ENCODE results near the gene FMR1NB. TPM values are rescaled to one million over a fixed set of nuclear protein-coding genes. Genes with fewer than 3 reads are reported as not detected.

The FMR1NB gene
- total and polyA plus RNA-seq, 2 of the 4 experiments (the other 2 are of a cell fraction) = not detected

- no peak overlapping the region for H4K91ac ChIP-seq (ENCODE audit: insufficient read depth, low read depth, low read length)
- H2AK5ac ChIP-seq (ENCODE audit: low read depth, low read length) = no peak overlapping the region
- no peak overlapping the region for H2BK5ac ChIP-seq (ENCODE audit: low read depth, low read length, poor library complexity, severe bottlenecking)
- no TSS peak for BruUV-seq (replicated peaks)
- H3K36me3 ChIP-seq (ENCODE audit: control insufficient read depth, insufficient read depth, low read length) = no peaks in the 10 kb centered on the region
- H3K4me3 ChIP-seq (ENCODE audit: insufficient read depth, low read depth, low read length) = no peak overlapping the region
- no peak overlapping the region for H3K4me2 ChIP-seq (ENCODE audit: low read depth, low read length)
- H4K20me1 ChIP-seq (ENCODE audit: insufficient read depth, low read length) = no peaks in the 10 kb centered on the region
- no peak overlapping the region for H3K4ac ChIP-seq (ENCODE audit: low read depth, low read length)
- H2AK9ac ChIP-seq (replicated peaks; ENCODE audit: low read depth, low read length, poor library complexity) = no peak overlapping the region
- ChIA-PET POLR2A (ENCODE audit: unreplicated experiment) (no interaction called here), CTCF (no interaction called here)
- H4K8ac ChIP-seq (ENCODE audit: low read depth in 2 of 2, low read length in 2 of 2) = no peak overlapping the region
- peaks cover 2% of the 10 kb centered on the region; the same call in 1 of the 2 replicates for H3K9me3 ChIP-seq (ENCODE audit: control insufficient read depth, insufficient read depth, low read length)
- no peak overlapping the region for H2BK15ac ChIP-seq (ENCODE audit: low read depth, low read length)
- no peak overlapping the region for H3K9ac ChIP-seq (ENCODE audit: low read depth, low read length)
- no peak overlapping the region for H2AFZ ChIP-seq (replicated peaks; ENCODE audit: low read length, poor library complexity)
- no peak for DNase-seq
- H3K27me3 ChIP-seq (ENCODE audit: control insufficient read depth, insufficient read depth, low read length) = no peaks in the 10 kb centered on the region
- H3K79me1 ChIP-seq (ENCODE audit: low read depth in 1 of 2, low read length in 2 of 2) = no peaks in the 10 kb centered on the region
- in situ Hi-C loops (cut with MboI; ENCODE audit: low sequenced_read_pairs) = no loop called here
- no peak overlapping the region for H3K14ac ChIP-seq (replicated peaks; ENCODE audit: low read depth, low read length)
- H3K27ac ChIP-seq (ENCODE audit: insufficient read depth, low read length) = no peak overlapping the region
- H2BK120ac ChIP-seq (ENCODE audit: low read depth, low read length) = no peak overlapping the region
- WGBS, 2 experiments (ENCODE audit: extremely low coverage in 2 of 2, insufficient read length in 1 of 2) = no CpG with 5 or more reads among the region's 2 CpGs
- H2BK20ac ChIP-seq (ENCODE audit: low read depth, low read length) = no peak overlapping the region
- no peak overlapping the region for H3K18ac ChIP-seq (ENCODE audit: low read depth, low read length)
- TF ChIP-seq ELK1 (IDR thresholded peaks at IDR 0.05; ENCODE audit: borderline replicate concordance, low read depth, low read length) (no peak), NFE2L2 (IDR thresholded peaks at IDR 0.05; ENCODE audit: low read depth, low read length) (no peak), MAFK (IDR thresholded peaks at IDR 0.05; ENCODE audit: low read depth, low read length) (no peak), POLR2A (IDR thresholded peaks at IDR 0.05; ENCODE audit: low read depth, low read length) (no peak), MXI1 (IDR thresholded peaks at IDR 0.05; ENCODE audit: borderline replicate concordance, low read depth, low read length) (no peak), RAD21 (IDR thresholded peaks at IDR 0.05; ENCODE audit: low read length) (no peak), CHD1 (IDR thresholded peaks at IDR 0.05; ENCODE audit: low read depth, low read length) (no peak), USF2 (IDR thresholded peaks at IDR 0.05; ENCODE audit: low read depth, low read length) (no peak), MAZ (IDR thresholded peaks at IDR 0.05; ENCODE audit: borderline replicate concordance, low read depth, low read length) (no peak), BHLHE40 (IDR thresholded peaks at IDR 0.05; ENCODE audit: low read depth, low read length) (no peak), CTCF (conservative IDR thresholded peaks at IDR 0.05; ENCODE audit: low read depth, low read length) (no peak)
- no peaks in the 10 kb centered on the region for H3K9me1 ChIP-seq (ENCODE audit: insufficient read depth, low read length)
- no peak overlapping the region for H3K23ac ChIP-seq (ENCODE audit: low read depth, low read length)
- no peak for ATAC-seq (ENCODE audit: low read depth)
- no peaks in the 10 kb centered on the region for H3K4me1 ChIP-seq (ENCODE audit: control insufficient read depth, insufficient read depth, low read length)
- dilution Hi-C loops (cut with HindIII; ENCODE audit: low sequenced_read_pairs, unreplicated experiment) = no loop called here
- intact Hi-C loops (cut with micrococcal nuclease) = no loop called here
- no peak overlapping the region for H4K5ac ChIP-seq (ENCODE audit: low read depth, low read length)
- no peak overlapping the region for H3K56ac ChIP-seq (ENCODE audit: extremely low read depth, insufficient read depth, low read length)
Measured at GRCh38 chrX:148067285-148067684, 86.1 kb downstream of the FMR1NB start.

Measured in IMR-90 (cell line).